Naive B cell (primary cell): ENCODE data around the gene USP40. TPM values are rescaled to one million over a fixed set of nuclear protein-coding genes. Genes with fewer than 3 reads are reported as not detected.
"Not testable (repeated sequence)": the region's sequence is repeated elsewhere in the genome, so short reads cannot be mapped to it uniquely, and the experiment has no call there.

ENCODE experiments used
- ATAC-seq, 2 donors: fragments of 150-1000 bp; cut with Tn5 transposase; 2 replicates each; pipeline ENCODE4 v1.10.0; 2021; ENCODE audit warnings: low read depth in 2 of 2, mild to moderate bottlenecking in 2 of 2, moderate library complexity in 2 of 2
- DNase-seq: peaks from one replicate; pipeline ENCODE4 v3.0.0; 2022
- H3K27ac Mint-ChIP-seq, 6 donors: one replicate each; pipeline ENCODE4 v1.8.0; 2020 to 2022; ENCODE audit warnings: mild to moderate bottlenecking in 6 of 6, mixed read lengths in 6 of 6, moderate library complexity in 5 of 6, inconsistent platforms in 2 of 6
- H3K27me3 Mint-ChIP-seq, 3 donors: one replicate each; pipeline ENCODE4 v1.8.0; 2021 to 2022; ENCODE audit warnings: mixed read lengths in 3 of 3, mild to moderate bottlenecking in 1 of 3
- H3K36me3 Mint-ChIP-seq, 2 donors: one replicate each; pipeline ENCODE4 v1.8.0; 2020 to 2022; ENCODE audit warnings: mixed read lengths in 2 of 2, inconsistent platforms in 1 of 2, mild to moderate bottlenecking in 1 of 2
- H3K4me1 Mint-ChIP-seq, 3 donors: one replicate each; pipeline ENCODE4 v1.8.0; 2020 to 2022; ENCODE audit warnings: mixed read lengths in 3 of 3, inconsistent platforms in 1 of 3, mild to moderate bottlenecking in 1 of 3, moderate library complexity in 1 of 3
- H3K4me3 Mint-ChIP-seq, 8 donors: one replicate each; pipeline ENCODE4 v1.8.0; 2020 to 2022; ENCODE audit warnings: mild to moderate bottlenecking in 8 of 8, mixed read lengths in 8 of 8, moderate library complexity in 8 of 8, inconsistent platforms in 2 of 8
- H3K9me3 Mint-ChIP-seq, 7 donors: one replicate each; pipeline ENCODE4 v1.8.0; 2020 to 2022; ENCODE audit warnings: mixed read lengths in 7 of 7, mild to moderate bottlenecking in 5 of 7, inconsistent platforms in 2 of 7, moderate library complexity in 1 of 7
- polyA plus RNA-seq, 6 donors: library from polyadenylated mRNA; unstranded; fragments of 300-500 nt; fragmentation: Illumina TruSeq; gene quantifications; one replicate each; pipeline ENCODE4 v1.2.3, GENCODE V29; 2021; ENCODE audit warnings: low read depth in 6 of 6

USP40 gene
- 10 to 100 TPM in 2 of 6 donors, 1 to 10 TPM in 4; 4.7 to 11.1 (median 8.1) TPM for polyA plus RNA-seq

- Mint-ChIP-seq H3K36me3 (no peaks in the 10 kb centered on the region), H3K9me3 (no peaks in the 10 kb centered on the region), H3K4me3 (peak within 1 kb of the TSS; percentile 93 to 99 (median 97)), H3K27me3 (peaks cover 1 to 6% (median 5%) of the 10 kb centered on the region in 3 donors), H3K27ac (peak within 1 kb of the TSS; percentile 95 to 98 (median 96)), H3K4me1 (peaks cover 7 to 15% (median 14%) of the 10 kb centered on the region in 3 donors)
- peak; percentile 82 to 83 for ATAC-seq
- DNase-seq = peak; percentile 23
Measured at GRCh38 chr2:233566141-233566956, at the start of gene USP40. TSS of gene USP40 (minus strand) at chr2:233566782. CDS start at chr2:233565554, 1,228 bp downstream.

- Mint-ChIP-seq H3K27me3 (peaks cover 9 to 36% (median 25%) of the 10 kb centered on the region in 3 donors), H3K36me3 (peaks cover 6 to 11% of the 10 kb centered on the region in 2 donors), H3K4me3 (no peak overlapping the region), H3K9me3 (peaks cover 5 to 56% (median 35%) of the 10 kb centered on the region in 7 donors), H3K27ac (no peak overlapping the region), H3K4me1 (no peaks in the 10 kb centered on the region)
- no peak for ATAC-seq
- DNase-seq = no peak
Measured at GRCh38 chr2:233611284-233611683, 44.7 kb upstream of the USP40 start.

GRCh38 chr2:233605680-233606079 lies 39.1 kb upstream of the USP40 start:
- no peak for ATAC-seq
- no peak overlapping the region for H3K27ac Mint-ChIP-seq
- no peak for DNase-seq
- no peaks in the 10 kb centered on the region for H3K4me1 Mint-ChIP-seq
- H3K4me3 Mint-ChIP-seq = no peak overlapping the region
- H3K36me3 Mint-ChIP-seq = peaks cover 7 to 10% of the 10 kb centered on the region in 2 donors
- H3K27me3 Mint-ChIP-seq = peaks cover 19 to 28% (median 20%) of the 10 kb centered on the region in 3 donors
- H3K9me3 Mint-ChIP-seq = peaks cover 3 to 19% (median 7%) of the 10 kb centered on the region in 7 donors

GRCh38 chr2:233604826-233605225 lies 38.2 kb upstream of the USP40 start:
- H3K4me3 Mint-ChIP-seq = no peak overlapping the region
- H3K4me1 Mint-ChIP-seq = no peaks in the 10 kb centered on the region
- ATAC-seq (no peak), DNase-seq (no peak)
- peaks cover 19 to 37% (median 24%) of the 10 kb centered on the region in 3 donors for H3K27me3 Mint-ChIP-seq
- no peak overlapping the region for H3K27ac Mint-ChIP-seq
- peaks cover 0 to 17% (median 5%) of the 10 kb centered on the region in 7 donors for H3K9me3 Mint-ChIP-seq
- H3K36me3 Mint-ChIP-seq = peaks cover 7 to 10% of the 10 kb centered on the region in 2 donors

- H3K27ac Mint-ChIP-seq = no peak overlapping the region
- peaks cover 0 to 12% (median 5%) of the 10 kb centered on the region in 7 donors for H3K9me3 Mint-ChIP-seq
- no peaks in the 10 kb centered on the region for H3K4me1 Mint-ChIP-seq
Measured at GRCh38 chr2:233603520-233603919, 36.9 kb upstream of the USP40 start.

GRCh38 chr2:233602076-233602475 lies 35.5 kb upstream of the USP40 start:
- no peak for ATAC-seq
- no peak overlapping the region for H3K27ac Mint-ChIP-seq
- no peak overlapping the region for H3K4me3 Mint-ChIP-seq
- H3K9me3 Mint-ChIP-seq = peaks cover 0 to 12% (median 5%) of the 10 kb centered on the region in 7 donors
- no peak for DNase-seq
- H3K27me3 Mint-ChIP-seq = peaks cover 19 to 38% (median 24%) of the 10 kb centered on the region in 3 donors
- peaks cover 0 to under 1% (median 0%) of the 10 kb centered on the region in 3 donors for H3K4me1 Mint-ChIP-seq
- peaks cover 7 to 10% of the 10 kb centered on the region in 2 donors for H3K36me3 Mint-ChIP-seq

More at GRCh38 chr2:233603520-233603919, 36.9 kb upstream of the USP40 start:
- Mint-ChIP-seq H3K27me3 (peaks cover 19 to 38% (median 24%) of the 10 kb centered on the region in 3 donors), H3K4me3 (no peak overlapping the region), H3K36me3 (peaks cover 7 to 10% of the 10 kb centered on the region in 2 donors)
- DNase-seq = no peak
- no peak for ATAC-seq

GRCh38 chr2:233600386-233600785 lies 33.8 kb upstream of the USP40 start:
- Mint-ChIP-seq H3K27ac (no peak overlapping the region), H3K36me3 (peaks cover 7 to 10% of the 10 kb centered on the region in 2 donors), H3K9me3 (peaks cover 0 to 12% (median 5%) of the 10 kb centered on the region in 7 donors), H3K4me3 (no peak overlapping the region), H3K4me1 (peaks cover 5 to 11% (median 9%) of the 10 kb centered on the region in 3 donors), H3K27me3 (peaks cover 19 to 38% (median 24%) of the 10 kb centered on the region in 3 donors)
- ATAC-seq (no peak), DNase-seq (no peak)

GRCh38 chr2:233598952-233599351 lies 32.4 kb upstream of the USP40 start:
- ATAC-seq (no peak), DNase-seq (no peak)
- H3K27me3 Mint-ChIP-seq = peaks cover 13 to 29% (median 16%) of the 10 kb centered on the region in 3 donors
- H3K4me1 Mint-ChIP-seq = peaks cover 7 to 13% (median 12%) of the 10 kb centered on the region in 3 donors
- no peak overlapping the region for H3K27ac Mint-ChIP-seq
- H3K36me3 Mint-ChIP-seq = peaks cover 7 to 10% of the 10 kb centered on the region in 2 donors
- H3K9me3 Mint-ChIP-seq = peaks cover 0 to 12% (median 5%) of the 10 kb centered on the region in 7 donors
- H3K4me3 Mint-ChIP-seq = no peak overlapping the region

- peaks cover 3 to 4% of the 10 kb centered on the region in 2 donors for H3K36me3 Mint-ChIP-seq
- ATAC-seq = no peak
Measured at GRCh38 chr2:233597522-233597921, 30.9 kb upstream of the USP40 start.

GRCh38 chr2:233593201-233593600 lies 26.6 kb upstream of the USP40 start:
- no peak overlapping the region for H3K4me3 Mint-ChIP-seq
- H3K9me3 Mint-ChIP-seq = peaks cover 0 to 2% (median 0%) of the 10 kb centered on the region in 7 donors
- no peaks in the 10 kb centered on the region for H3K36me3 Mint-ChIP-seq
- ATAC-seq (no peak), DNase-seq (no peak)
- peaks cover 9 to 22% (median 20%) of the 10 kb centered on the region in 3 donors for H3K4me1 Mint-ChIP-seq
- H3K27me3 Mint-ChIP-seq = peaks cover 0 to 8% (median 0%) of the 10 kb centered on the region in 3 donors
- H3K27ac Mint-ChIP-seq = peak overlapping the region in 1 of 6 donors; percentile 56

More at GRCh38 chr2:233597522-233597921, 30.9 kb upstream of the USP40 start:
- H3K27me3 Mint-ChIP-seq = peaks cover 7 to 20% (median 12%) of the 10 kb centered on the region in 3 donors
- DNase-seq = no peak
- H3K4me3 Mint-ChIP-seq = no peak overlapping the region
- H3K4me1 Mint-ChIP-seq = peaks cover 9 to 22% (median 20%) of the 10 kb centered on the region in 3 donors
- no peak overlapping the region for H3K27ac Mint-ChIP-seq
- peaks cover 0 to 6% (median under 1%) of the 10 kb centered on the region in 7 donors for H3K9me3 Mint-ChIP-seq

- H3K4me1 Mint-ChIP-seq = peaks cover 9 to 22% (median 20%) of the 10 kb centered on the region in 3 donors
- H3K9me3 Mint-ChIP-seq, ATAC-seq, H3K4me3 Mint-ChIP-seq, H3K36me3 Mint-ChIP-seq, H3K27ac Mint-ChIP-seq, H3K27me3 Mint-ChIP-seq, DNase-seq: not testable (repeated sequence)
Measured at GRCh38 chr2:233592706-233593105, 26.1 kb upstream of the USP40 start.

- DNase-seq (no peak), ATAC-seq (no peak)
- H3K36me3 Mint-ChIP-seq = peaks cover 0 to 7% of the 10 kb centered on the region in 2 donors
- H3K9me3 Mint-ChIP-seq = peaks cover 0 to 2% (median 0%) of the 10 kb centered on the region in 7 donors
- H3K4me1 Mint-ChIP-seq = peaks cover 0 to 5% (median 4%) of the 10 kb centered on the region in 3 donors
- peaks cover 6 to 18% (median 13%) of the 10 kb centered on the region in 3 donors for H3K27me3 Mint-ChIP-seq
- no peak overlapping the region for H3K27ac Mint-ChIP-seq
- no peak overlapping the region for H3K4me3 Mint-ChIP-seq
Measured at GRCh38 chr2:233588400-233588799, 21.8 kb upstream of the USP40 start.

- Mint-ChIP-seq H3K9me3 (peaks cover 0 to 1% (median 0%) of the 10 kb centered on the region in 7 donors), H3K36me3 (peaks cover 0 to 7% of the 10 kb centered on the region in 2 donors), H3K4me3 (no peak overlapping the region), H3K27me3 (peaks cover 6 to 18% (median 17%) of the 10 kb centered on the region in 3 donors), H3K4me1 (peaks cover 0 to 2% (median 0%) of the 10 kb centered on the region in 3 donors), H3K27ac (peak overlapping the region in 1 of 6 donors; percentile 82)
- DNase-seq (no peak), ATAC-seq (no peak)
Measured at GRCh38 chr2:233584210-233584609, 17.6 kb upstream of the USP40 start.
